IMR-90 (cell line): ENCODE data around the gene KRT37.

Experiments
- FOS ChIP-seq: fragments of 150-350 bp; IDR thresholded peaks from 2 replicates; pipeline ENCODE4 v1.6.1; 2016; ENCODE audit warnings: low read depth, low read length
- MXI1 ChIP-seq: IDR thresholded peaks from 2 replicates; pipeline ENCODE4 v1.6.1; 2012; ENCODE audit warnings: low read depth, mild to moderate bottlenecking, low read length, moderate library complexity, borderline replicate concordance
- POLR2A ChIP-seq: IDR thresholded peaks from 2 replicates; pipeline ENCODE4 v1.6.1; 2012; ENCODE audit warnings: mild to moderate bottlenecking, low read depth, low read length
- RCOR1 ChIP-seq: IDR thresholded peaks from 2 replicates; pipeline ENCODE4 v1.6.1; 2012; ENCODE audit warnings: mild to moderate bottlenecking, low read length, improper control_type of control experiment; ENCODE audit not compliant: insufficient replicate concordance
- TF ChIP-seq, protein P1 (sequence below): conservative IDR thresholded peaks from 2 replicates; pipeline ENCODE4 v1.5.1; 2012; ENCODE audit warnings: mild to moderate bottlenecking, low read depth, low read length, improper control_type of control experiment

DNA sequence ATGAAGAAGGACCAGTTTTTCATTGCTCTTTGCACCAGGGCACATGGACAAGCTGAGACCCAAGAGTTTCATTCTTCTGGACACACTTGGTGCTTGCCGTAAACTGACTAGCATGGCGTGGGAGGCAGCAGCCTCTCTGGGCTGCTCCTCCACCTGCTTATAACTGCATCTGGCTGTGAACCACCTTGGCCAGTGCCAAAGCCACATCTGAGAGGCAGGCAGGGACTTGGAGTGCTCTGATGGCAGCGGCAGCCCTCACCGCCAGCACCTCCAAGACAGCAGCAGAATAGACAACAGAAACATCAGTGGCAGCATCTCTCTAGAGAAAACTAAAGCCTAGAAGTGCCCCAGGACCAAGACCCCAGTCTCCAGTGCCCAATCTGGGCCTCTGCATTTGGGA is 4.7 kb downstream of the KRT37 start:
- TF ChIP-seq, protein P1, sequence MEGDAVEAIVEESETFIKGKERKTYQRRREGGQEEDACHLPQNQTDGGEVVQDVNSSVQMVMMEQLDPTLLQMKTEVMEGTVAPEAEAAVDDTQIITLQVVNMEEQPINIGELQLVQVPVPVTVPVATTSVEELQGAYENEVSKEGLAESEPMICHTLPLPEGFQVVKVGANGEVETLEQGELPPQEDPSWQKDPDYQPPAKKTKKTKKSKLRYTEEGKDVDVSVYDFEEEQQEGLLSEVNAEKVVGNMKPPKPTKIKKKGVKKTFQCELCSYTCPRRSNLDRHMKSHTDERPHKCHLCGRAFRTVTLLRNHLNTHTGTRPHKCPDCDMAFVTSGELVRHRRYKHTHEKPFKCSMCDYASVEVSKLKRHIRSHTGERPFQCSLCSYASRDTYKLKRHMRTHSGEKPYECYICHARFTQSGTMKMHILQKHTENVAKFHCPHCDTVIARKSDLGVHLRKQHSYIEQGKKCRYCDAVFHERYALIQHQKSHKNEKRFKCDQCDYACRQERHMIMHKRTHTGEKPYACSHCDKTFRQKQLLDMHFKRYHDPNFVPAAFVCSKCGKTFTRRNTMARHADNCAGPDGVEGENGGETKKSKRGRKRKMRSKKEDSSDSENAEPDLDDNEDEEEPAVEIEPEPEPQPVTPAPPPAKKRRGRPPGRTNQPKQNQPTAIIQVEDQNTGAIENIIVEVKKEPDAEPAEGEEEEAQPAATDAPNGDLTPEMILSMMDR, result no peak
- no peak for TF ChIP-seq POLR2A
- TF ChIP-seq FOS, result no peak
- no peak for TF ChIP-seq MXI1
- no peak for TF ChIP-seq RCOR1
